ENCODE results near the gene C16orf96.
A peak's percentile ranks its signal among the peaks of the same experiment; 100 is the strongest.

C16orf96 gene

DNA sequence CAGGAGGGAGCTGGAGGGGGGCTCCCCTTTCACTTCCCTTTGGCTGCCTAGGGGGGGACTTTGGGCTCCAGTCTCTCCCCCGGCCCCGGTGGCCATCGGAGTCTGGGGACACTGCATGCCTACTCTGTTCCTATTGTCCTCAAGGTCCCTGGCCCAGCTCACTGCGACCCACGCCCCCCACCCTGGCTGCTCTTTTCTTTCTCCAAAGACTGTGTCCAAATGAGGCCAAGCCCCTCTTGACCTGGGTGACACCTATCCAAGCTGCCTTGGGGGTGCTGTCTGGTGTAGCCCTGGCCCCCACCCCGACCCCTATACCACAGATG is 45.7 kb downstream of the C16orf96 start:
- DNase-seq (ENCODE audit: low read depth) = no peak

DNA sequence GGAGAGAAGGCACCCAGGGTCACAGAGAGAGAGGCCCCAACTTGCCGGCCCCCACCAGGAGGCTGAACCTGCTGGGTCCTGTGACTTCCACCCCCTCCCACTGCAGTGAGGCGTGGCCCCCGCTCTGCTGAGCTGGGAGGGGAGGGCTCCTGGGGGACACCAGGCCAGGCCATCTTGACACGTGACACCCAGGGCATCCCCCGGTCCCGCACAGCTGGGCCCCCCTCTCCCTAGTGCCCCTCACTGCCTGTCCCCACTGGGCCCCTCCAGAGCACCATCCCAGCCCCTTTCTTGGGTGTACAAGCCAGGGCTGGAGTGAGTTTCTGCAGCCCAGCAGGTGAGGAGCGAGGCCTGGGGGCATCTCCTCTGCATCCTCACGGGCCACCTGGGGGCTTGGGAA is 46.2 kb downstream of the C16orf96 start:
- no peak for DNase-seq (ENCODE audit: low read depth)

DNA sequence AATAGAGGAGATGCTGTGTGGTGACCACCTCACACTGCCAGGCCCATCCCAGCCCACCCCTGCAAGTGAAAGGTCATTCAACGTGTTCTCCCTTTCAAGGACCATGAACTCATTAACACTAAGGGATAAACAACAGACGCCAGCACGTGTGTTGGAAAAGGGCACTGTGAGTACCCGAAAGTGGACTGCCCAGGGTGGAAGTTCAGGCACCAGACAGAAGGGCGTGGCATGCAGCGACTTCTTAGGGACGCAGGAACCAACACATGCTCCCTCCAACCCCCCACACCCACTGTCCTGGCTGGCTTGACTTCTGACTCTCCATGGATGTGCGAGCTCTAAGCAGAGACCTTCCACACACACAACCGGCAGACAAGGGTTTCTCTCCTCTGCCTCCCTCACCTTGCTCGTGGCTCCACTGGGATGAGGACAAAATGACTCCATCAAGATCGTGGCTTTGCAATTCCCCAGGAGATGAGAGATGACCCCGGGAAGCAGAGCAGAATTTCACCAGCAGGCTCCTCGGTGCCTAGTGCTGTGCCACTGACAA is 47.6 kb downstream of the C16orf96 start:
- DNase-seq (ENCODE audit: low read depth) = no peak

DNA sequence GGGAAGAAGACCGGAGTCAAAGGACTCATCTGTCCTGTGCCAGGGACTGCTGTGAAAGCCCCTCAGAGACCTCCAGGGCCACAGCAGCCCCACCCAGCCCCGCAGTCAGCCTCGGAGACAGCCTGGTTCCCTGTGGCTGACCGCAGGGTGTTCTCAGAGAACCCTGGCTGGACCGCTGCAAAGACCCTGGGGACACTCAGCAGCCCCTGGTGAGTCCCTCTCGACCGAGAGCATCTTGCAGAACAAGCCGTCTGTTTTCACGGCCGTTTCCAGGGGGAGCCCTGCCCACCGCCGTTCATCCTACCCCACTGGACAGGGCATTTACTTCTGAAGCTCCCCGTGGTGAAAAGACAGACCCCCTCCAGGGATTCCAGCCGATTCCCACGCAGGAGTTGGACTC is 48.3 kb downstream of the C16orf96 start:
- DNase-seq (ENCODE audit: low read depth) = no peak

DNA sequence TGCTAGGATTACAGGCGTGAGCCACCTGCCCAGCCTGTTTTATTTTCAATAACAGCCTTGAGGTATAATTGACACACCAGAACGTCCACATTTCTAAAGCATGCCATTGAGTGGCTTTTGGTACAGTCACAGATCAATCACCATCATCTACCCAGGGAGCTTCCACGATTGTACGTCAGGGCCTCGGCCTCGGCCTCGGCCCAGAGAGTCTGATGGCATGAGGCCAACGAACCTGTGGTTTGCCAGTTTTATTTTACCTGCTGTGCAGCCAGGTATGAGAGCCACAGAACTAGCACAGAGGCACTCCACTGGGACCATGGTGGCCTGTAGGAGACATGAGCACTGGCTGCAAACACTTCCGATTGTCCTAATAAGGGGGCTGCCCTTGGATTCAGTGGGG is 50.2 kb downstream of the C16orf96 start:
- DNase-seq (ENCODE audit: low read depth) = no peak

DNA sequence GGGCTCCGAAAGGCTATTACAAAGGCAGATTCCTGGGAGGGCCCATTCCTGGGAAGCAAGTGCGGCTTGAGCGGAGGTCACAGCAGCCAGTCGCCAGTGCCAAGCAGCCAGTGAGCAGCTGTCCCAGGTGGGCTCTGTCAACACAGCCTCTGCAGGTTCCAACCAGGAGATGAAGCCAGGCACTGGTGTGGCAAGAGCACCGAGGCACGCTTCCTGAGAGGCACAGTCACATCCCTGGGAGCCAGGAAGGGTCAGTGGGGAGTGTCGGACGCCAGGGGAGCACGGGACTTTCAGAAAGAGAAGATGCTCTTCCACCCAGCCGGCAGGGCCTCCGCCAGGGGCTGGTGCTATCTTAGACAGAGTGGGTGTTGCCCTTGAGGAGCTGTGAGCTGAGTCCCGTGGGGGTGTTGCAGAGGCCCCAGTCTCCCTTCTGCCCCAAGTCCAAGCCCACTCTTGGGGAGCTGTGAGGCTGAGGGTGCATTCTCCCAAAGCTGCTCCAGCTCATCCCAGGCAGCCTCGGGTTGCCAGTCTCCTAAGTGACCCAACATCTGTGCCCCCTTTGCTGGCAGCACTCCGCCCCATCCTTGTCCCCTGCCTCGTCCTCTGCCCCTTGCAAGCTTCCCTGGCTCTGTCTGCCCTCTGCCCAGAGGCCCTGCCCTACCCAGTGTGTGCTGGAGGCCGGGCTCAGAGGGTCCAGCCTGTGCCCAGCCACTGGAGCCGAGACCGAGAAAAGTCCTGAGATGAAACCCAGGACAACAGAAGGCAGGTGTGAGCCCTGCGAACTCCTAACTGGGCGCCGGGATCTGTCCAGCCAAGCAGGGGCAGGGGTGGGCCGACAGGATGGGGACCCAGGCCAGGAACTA is 51.9 kb downstream of the C16orf96 start:
- DNase-seq (ENCODE audit: low read depth) = no peak

DNA sequence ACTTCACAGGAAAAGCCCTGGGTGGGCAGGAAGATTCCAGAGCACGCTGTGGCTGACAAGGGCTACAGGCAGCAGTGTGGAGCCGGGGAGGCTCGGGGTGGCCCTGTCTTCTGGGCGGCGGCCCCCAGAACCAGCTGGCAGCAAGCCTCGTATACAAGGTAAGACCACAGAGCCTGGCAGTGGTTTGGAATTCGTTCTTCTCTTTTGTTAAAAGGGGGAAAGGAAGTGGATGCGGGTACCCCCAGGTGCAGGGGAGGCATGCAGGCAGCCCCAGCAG is 52.5 kb downstream of the C16orf96 start:
- DNase-seq (ENCODE audit: low read depth) = no peak

DNA sequence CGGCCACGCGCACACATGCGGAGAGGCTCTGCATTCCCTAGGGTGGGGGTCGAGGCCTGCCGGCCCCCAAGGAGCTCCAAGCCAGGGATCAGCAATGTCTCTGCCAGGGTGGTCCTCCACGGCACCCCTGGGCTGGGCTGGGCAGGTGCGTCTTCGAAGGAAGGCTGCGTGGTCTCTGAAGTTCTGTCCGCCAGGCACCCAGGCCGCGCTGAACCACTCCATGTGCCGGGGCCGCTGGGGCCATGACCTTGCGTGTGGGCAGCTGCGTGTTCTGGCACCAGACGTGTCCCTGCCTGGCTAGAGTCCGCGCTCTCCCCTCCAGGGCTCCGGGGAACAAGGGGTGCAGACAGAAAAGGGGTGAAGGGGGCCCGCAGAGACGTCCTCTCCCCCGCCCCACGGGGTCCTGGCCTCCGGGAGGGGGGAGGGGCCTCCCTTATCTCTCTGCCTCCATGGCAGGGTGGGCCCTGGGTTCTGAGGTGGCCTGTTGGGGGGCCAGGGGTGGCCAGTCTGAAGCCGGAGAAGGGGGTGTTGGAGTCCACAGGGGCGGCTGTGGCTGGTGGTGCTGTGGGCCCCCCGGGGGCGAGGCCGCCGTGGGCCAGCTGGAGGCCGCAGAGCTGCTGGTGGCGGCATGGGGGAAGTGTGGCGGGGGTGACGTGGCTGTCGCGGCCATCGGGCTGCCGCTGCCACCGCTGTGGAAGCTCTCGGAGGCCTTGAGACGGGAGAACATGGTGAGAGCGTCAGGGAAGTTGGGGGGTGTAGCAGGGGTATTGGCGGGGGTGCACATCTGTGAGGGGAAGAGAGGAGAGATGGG is 53.3 kb downstream of the C16orf96 start:
- no peak for DNase-seq (ENCODE audit: low read depth)

DNA sequence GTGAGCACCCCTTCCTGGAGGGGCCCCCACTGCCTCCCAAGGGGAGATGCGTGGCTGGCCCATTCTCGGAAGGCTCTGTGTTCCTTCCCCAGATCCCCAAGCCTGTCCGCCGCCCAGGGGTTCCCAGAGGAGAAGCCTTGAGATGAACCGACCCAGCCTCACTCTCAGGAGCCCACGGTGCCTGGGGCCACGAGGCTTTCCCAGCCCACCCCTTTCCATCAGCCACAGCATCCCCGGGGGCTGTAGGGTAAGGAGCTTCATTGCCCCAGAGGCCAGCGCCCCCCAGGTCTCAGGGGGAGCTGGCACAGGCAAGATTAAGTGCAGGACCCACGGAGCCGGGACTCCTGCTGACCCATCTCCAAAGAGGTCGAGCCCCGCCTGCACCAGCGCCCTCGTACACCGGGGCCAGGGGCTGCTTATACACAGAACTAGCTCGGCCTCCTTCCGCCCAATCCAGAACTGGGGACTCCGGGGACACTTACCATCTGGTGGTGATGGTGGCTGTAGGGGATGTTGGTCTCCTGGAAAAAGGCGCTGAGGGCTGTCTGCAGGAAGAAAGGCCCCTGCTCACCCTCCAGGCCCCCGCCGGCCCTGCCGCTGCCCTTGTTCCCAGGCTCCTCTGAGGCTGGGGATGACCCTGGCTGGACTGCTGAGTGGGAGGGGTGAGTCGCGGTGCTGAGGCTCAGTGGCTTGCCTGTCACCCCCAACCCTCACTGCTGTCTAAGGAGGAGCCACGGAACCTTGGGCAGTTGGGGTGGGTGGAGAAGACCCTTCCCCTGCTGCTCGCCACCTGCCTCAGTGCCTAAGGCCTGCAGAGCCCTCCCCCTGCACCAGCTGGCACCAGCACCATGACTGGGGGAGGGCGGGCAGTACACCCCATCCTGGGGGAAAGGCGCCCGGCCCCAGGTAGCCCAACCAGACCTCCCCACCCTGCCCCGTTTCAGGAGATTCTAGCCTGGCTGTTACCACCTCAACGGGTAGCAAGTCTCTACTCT is 54.2 kb downstream of the C16orf96 start:
- no peak for DNase-seq (ENCODE audit: low read depth)

DNA sequence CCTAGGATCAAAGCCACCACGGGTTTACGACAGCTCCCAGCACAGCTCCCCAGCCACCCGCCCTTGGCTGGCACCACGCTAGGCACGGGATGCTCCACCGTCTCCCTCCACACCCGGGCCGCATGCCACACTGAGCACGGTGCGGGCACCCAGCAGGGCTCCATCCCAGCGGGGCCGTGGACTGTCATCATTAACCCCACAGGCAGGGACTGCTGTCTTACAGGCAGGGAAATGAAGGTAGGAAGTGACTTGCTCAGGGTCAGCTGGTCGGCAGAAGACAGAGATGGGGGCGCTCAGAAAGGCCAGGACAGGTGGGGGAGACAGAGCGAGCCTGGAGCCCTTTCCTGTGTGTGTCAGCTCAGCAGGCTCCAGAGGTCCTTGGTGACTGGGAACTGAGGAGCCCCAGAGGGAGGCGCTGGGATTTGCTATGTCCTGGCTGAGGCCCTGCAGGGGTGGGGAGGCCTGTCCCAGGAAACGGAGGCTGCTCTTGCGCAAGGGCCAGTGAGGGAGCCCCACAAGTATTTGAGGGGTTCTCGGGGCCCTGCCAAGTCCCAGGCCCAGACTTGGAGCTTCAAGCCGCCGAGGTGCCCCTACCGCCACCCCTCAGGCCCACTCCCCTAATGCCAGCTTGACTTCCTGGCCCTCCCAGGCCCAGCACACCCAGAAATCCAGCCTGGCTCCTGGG is 55.3 kb downstream of the C16orf96 start:
- no peak for DNase-seq (ENCODE audit: low read depth)

DNA sequence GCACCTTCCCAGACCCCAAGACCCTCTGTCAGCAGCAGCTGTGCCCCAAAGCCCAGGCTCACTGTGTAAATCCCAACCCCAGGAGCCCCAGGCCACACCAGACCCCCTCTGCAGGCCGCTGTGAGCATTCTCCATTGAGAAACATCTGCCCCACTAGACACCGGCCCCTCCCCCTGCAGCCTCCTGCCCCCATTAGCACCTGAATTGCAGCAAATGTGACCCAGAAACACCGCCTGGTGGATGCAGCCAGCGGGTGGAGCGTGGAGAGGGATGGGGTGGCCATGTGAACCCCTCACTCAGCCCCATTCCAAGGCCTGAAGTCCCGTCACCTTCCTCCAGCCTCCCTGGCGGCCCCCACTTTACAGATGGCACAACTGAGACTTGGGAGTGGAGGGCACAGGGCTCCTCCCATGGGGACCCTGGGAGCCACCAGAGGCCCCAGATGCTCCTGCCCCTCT is 56.4 kb downstream of the C16orf96 start:
- DNase-seq (ENCODE audit: low read depth) = no peak

DNA sequence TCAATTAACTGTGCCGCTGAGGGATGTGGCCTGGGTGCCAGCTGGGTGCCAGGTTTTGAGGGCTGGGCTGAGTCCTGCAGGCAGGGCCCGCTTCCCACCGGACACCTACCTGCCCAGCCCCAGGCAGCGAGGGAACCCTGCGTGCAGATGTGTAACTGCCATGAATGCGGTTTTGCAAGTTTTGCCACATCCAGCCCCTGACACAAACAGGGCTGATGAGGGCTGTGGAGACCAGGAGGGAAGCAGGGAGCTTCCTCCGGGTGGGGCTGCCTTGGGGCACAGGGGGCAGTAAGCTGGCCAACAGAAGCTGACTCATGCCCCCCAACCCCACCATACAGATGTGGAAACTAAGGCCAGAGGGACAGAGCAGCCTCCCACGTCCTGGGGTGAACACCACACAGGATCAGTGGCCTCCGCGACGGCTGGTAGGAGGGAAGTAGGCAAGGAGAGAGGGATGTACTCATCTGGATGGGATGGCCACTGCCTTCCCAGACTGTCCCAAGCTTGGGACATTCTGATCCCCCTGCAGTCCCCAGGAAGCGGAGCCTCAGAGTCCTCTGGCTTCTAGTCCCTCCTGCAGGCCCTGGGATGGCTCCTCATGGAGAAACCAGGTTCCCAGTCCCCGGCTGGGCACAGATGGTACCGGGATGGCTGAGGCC is 57.0 kb downstream of the C16orf96 start:
- no peak for DNase-seq (ENCODE audit: low read depth)

DNA sequence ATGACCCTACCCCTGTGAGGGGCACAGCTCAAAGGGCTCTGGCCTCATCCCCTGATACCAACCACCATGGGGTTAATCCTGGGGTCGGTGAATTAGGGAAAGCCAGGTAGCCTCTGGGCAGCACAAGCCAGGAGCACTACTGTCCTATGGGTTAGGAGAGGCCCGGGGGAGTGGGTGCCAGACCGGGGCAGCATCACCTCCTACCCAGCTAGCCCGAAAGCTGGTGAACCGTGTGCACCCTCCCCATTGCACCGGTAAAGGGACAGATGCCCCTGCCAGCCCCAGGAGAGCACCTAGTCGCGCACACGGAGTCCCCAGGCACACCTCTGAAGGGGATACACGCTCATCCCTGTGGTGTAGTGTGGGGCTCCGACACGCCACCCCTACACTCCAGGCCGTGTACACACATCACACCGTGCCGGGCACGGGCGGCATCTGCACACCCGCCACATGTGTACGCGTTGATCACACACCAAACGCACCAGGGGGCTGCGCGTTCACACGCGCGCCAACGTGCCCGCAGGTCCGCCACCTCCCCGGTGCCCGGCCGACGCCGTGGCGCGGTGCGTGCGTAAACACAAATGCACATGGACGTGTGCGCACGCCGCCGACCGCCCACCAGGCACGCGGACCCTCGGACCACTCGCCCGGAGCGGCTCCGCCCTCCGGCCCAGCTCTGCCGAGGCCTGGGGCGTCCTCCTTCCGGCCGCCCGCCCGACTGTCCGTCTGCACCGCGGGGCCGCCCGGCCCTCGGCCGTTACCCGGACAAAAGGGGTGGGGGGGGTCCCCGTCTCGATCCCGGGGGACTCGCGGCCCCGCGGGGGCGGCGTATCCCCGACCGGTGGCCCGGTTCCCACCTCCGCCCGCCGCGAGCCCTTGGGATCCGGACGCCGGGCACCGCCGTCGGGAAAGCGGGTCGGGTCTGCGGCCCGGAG is 57.8 kb downstream of the C16orf96 start:
- DNase-seq (ENCODE audit: low read depth) = no peak

DNA sequence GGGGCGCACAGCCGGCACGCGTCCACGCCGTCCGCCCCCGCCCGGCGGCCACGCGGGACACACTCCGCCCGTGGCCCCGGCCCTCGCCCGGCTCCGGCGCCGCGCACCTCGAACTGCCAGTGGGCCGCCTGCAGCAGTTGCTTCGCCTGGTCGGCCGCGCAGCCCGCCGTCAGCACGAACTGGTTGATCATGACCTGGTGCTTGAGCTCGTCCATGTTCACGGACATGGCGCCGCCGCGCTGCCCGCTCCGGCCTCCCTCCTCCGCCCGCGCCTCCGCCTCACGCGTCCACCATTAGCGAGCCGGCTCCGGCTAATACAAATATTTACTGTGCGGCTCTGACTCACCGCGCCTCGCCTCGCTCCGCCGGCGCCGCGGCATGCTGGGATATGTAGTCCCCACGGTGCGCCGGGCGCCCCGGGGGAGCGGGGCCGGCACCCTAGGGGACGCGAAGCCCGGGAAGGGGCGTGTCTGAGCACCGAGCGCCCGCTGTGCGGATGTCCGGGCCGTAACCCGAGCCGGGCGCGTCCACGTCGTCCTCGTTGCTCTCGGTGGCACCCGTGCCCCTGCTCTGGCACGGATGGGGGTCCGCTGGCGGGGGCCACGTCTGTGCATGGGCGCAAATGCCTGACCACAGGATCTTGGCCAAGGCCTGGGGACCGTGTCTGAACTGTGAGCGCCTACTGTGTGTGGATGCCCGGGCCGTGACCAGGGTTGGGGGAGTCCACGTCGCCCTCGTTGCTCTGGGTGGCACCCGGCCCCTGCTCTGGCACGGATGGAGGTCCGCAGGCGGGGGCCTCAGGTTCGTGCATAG is 58.6 kb downstream of the C16orf96 start, which contains the start of gene UBALD1:
TSS of gene UBALD1 (minus strand) at position 318 of the 813 bp plus-strand sequence. CDS start at position 227, 91 bp downstream.
- DNase-seq (ENCODE audit: low read depth) = peak; percentile 49

DNA sequence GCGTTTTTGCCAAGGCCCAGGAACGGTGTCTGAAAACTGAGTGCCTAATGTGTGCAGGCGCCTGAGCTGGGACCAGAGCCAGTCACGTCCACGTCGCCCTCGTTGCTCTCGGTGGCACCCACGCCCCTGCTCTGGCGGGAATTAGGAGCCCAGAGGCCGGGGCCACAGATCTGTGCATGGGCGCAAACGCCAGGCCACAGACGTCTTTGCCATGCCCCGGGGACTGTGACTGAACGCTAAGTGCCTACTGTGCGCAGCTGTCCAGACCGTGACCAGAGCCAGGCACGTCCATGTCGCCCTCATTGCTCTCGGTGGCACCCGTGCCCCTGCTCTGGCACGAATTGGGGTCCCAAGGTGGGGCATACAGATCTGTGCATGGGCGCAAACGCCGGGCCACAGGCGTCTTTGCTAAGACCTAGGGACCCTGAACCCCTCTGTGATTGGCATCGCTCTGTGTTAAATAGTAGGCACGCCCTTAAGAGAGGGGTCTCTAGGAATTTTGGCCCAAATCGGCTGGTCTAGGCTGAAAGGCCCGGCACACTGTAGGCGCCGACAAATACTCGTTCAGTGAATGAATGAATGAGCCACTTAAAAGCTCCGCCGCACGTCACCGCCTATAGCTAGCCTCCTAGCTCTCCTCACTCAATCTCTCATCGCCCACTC is 59.4 kb downstream of the C16orf96 start:
- no peak for DNase-seq (ENCODE audit: low read depth)

DNA sequence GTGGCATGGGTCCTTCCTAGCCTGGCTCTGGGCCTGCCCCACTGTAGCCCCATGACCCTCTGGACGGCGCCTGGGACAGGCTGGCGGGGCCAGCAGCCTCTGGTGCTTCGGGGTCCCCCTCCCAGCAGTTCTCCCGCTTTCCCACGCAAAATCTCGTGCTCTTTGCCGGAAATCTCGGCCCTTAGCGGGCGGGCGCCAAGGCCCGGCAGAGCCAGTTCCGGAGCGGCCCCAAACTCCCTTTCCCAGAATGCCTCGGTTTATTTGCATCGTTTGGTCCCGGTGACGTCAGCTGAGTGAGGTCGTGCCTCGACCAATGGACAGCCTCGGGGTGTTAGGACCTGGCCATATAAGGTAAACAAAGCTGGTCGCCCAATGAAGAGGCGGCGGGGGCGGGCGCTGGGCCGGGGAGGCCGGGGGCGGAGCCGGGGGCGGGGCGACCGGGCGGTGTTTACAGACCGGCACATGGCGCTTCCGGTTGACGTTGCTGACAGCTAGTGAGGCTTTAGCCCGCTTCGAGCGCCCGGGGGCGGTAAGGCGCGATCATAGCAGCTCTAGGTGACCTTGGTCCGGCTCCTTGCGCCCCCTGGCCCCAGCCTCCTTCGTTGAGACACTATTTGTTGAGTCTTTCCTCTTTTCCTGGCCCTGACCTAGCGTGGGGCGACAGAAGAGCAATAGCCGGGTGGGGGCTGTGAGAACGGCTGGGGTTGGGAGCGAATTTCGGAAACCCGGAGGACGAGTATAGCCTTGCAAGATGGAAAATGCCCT is 60.1 kb downstream of the C16orf96 start:
- peak; percentile 97 for DNase-seq (ENCODE audit: low read depth)

DNA sequence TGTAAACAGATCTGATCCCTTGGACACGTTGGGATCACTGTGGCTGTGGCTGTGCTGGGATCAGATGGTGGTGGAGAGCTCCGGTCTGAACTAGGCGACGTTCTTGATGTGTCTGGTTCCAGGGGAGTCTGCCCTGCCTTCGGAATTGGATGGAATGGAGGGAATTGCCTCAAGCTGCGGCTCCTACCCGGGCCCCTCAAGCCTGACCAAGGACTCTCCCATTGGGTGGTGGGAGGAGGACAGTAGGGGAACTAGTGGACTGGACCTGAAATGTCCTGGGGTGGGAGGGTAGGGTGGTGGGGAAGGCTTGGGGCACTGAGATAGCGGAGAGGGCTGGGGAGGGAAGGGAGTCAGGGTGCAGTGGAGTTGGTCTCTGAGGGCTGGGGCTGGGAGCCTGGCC is 61.7 kb downstream of the C16orf96 start:
- DNase-seq (ENCODE audit: low read depth) = no peak

Measured in stimulated activated CD8-positive, alpha-beta memory T cell treated with anti-CD3 and anti-CD28 coated beads, Interleukin-15, amount 100 ng/mL, for 1 hour (primary cell).